Smooth muscle cell of the brain vasculature (primary cell): ENCODE measurements around the gene RYR2.
"Not testable (repeated sequence)": the region's sequence is repeated elsewhere in the genome, so short reads cannot be mapped to it uniquely, and the experiment has no call there.

Source experiments
- DNase-seq: peaks from one replicate; pipeline ENCODE4 v3.0.0-alpha.2; 2012; ENCODE audit warnings: low read depth, low spot score

RYR2 gene

DNA sequence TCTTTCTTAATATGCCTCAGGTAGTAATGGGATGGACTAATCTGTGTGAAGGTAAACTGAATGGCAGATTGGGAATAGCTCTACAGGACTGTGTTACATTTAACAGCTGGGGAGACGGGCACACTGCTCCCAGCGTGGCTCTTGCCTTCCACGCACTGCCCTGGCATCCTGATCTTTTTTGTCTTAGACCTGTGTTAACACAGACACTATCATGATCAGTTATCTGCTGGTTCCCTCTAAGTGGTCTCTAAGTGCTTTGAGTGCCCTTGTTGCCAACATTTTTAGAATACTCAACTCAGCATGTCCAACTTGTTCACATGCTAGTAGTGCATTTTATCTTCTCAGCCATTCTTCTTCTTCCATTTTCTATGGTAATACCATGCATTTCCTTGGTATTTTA lies 208.1 kb downstream of the RYR2 start:
- no peak for DNase-seq

DNA sequence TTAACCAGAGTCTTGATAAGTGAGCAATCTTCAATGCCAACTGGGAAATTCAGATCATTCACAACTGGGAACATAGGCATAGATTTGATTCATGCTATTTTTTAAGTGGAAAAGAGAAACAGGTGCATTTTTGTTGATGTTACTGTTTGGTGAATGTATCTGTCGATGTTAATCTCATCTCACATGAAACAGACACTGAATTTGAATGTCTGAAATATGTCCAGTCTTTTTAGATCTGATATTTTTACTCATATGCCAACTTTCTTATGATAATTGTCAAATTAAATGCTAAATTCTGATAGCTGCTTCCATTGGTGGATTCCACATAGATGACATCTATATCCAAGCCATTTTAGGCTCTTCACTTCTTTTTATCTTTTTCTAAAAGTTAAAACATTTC lies 213.1 kb downstream of the RYR2 start:
- DNase-seq: no peak

DNA sequence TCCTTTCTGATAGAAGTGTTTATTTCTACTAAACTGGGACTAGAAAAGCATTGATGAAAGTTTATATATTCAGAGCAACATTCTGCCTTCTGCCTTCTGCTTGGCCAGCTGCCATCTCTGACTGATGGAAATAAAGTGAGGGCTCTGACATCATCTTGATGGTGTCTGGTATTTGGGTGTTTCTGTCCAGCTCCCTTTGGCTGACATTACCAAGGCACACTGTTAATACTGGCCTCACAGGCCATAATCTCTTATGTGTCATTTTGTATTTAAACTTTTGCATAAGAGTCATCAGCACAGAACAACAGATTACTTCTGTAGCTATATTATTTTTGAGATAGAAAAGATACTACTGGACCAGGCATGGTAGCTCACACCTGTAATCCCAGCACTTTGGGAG lies 216.9 kb downstream of the RYR2 start:
- DNase-seq: no peak

DNA sequence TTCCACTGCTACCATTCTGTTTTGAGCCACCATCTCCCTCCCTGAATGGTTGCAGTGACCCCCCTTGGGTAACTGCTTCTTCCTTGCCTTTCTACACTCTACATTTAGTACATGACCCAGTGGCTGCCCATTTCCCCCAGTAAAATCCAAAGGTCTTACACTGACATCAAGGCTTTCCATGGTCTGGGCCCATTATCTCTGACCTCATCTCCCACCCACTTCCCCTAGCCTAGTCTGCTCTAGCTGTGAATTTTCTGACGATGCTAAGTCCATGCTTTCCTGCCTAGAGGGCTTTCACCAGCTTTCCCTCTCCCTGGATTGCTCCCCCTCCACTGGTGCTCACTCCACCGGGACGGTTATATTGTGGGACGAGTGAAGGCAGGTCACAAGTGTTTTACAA lies 219.2 kb downstream of the RYR2 start:
- DNase-seq: no peak

DNA sequence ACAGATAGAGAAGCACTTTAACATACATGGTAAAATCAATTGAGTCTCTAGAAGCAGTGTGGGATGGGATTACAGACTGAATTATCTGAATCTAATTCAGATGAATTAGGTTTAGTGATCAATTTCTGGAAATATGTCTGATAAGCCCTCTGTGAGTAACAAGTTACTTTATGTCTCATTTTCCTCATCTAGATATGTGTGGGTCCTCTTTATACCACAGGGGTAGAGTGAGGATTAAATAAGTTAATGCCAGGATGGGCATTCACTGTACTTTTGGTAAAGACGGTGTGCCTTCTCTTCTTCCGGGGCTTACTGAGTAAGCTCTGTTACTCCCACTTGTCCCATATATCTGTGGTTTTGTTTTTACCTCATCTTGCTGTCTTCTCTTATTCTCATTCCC lies 225.8 kb downstream of the RYR2 start:
- no peak for DNase-seq

DNA sequence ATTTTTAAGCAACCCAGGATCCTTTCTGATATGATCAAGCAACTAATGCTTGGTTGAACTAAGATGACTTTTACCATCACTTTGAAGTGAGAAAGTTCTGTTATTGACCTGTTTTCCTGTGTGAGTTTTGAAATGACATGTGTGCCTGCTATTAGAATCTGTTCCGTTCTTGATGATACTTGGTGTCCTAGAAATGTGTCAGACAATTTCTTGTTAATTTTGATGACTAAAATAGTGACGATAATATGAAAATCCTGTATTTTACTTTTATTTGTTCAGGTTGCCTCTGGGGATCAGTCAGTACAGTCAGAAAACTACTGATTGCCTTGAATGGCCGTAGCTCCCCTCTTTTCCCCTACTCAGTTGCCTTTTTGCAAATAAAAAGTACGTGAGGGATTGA lies 228.0 kb downstream of the RYR2 start:
- no peak for DNase-seq

DNA sequence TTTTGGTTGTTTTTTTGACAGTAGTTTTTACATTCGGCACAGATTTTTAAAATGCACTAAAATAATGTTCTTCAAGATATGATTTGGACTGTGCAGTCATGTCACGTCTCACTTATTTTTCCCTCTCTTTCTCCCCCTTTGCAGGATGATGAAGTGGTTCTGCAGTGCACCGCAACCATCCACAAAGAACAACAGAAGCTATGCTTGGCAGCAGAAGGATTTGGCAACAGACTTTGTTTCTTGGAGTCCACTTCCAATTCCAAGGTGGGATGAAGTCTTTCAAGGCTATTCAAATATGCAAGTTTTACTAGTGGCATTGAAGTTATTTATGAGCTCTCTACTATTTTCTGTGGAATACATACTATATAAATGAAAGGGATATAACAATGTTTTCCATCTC lies 228.4 kb downstream of the RYR2 start:
- DNase-seq: no peak

DNA sequence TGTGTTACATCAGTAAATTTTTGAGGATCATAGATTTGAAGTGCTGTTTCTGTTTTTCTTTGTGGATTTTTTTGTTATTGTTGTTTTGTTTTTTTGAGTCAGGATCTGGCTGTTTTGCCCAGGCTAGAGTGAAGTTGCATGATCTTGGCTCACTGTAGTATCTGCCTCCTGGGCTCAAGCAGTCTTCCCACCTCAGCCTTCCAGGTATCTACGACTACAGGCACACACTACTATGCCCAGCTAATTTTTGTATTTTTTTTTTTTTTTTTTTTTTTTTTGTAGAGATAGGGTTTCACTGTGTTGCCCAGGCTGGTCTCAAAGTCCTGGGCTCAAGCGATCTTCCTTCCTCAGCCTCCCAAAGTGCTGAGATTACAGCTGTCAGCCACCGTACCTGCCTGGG lies 236.0 kb downstream of the RYR2 start:
- not testable (repeated sequence) for DNase-seq

DNA sequence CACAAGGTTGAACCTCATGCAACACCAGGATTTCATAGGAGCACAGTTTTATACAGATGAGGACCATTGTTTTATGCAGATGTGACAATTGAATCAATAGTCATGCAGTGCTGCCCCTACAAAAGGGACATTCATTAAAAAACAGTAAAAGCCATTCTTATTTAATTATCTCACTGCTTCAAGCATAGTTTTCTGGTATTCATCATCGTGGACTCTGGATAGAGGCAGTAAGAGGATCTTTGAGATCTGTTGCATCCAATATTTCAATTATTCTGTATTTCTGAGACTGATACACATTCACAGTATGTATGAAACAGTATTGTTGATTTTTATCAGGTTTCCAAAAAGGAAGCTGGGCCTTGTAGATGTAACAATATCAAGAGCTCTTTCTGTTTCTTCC lies 237.6 kb downstream of the RYR2 start:
- DNase-seq: no peak

DNA sequence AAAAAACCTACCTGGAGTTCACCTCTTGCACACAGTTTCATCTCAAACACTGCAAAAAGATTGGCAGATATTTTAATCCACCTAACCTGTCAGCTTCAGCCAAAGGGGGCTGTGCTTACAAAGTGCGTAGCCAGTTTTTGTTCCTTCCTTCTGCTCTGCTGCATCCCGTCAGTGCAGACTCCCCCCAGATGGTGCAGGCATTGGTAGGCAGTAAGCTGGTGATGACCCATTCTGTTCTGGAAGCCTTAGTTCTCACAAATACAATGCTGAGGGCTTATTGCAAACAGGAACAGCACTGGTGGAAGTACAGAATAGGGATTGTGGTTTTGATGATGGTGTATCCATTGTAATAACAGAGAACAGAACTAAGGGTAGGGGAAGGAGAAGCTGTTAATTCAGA lies 239.5 kb downstream of the RYR2 start:
- DNase-seq: no peak

DNA sequence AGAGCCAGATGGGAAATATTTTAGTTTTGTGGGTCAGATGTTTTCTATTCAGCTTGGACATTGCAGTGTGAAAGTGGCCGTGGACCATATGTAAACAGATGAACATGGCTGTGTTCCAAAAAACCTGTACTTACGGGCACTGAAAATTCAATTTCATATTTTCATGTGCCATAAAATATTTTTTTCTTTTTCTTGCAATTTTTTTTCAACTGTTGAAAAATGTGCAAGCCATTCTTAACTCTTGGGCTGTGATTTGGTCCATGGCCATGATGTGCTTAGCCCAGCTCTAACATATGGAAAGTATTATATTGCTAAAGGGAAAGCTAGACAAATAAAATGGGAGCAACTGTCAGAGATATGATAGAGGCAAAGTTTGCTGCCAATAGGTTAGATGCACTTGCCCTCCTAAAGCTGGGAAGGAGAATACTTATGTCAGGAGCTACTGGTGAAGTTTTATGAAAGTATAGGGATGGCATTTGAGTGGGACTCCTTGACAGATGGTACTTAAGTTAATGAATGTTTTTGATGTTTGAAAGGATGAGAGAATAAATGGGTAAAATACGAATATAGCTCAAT lies 240.3 kb downstream of the RYR2 start:
- DNase-seq: no peak

DNA sequence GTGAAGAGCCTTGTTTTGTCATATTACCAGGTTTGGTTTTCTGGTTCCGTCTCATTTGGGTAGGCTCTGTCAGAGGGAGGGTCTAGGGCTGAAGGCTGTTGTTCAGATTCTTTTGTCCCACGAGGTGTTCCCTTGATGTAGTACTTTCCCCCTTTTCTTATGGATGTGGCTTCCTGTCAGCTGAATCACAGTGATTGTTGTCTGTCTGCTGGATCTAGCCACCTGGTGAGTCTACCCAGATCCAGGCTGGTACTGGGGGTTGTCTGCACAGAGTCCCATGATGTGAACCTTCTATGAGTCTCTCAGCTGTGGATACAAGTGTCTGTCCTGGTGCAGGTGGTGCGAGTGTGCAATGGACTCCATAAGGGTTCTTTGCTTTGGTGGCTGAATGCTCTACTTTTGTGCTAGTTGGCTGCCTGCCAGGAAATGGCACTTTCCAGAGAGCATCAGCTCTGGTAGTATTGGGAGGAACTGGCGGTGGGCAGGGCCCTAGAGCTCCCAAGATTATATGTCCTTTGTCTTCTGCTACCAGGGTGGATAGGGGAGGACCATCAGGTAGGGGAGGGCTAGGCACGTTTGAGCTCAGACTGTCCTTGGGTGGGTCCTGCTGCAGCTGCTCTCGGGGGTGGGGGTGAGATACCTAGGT lies 246.0 kb downstream of the RYR2 start:
- no peak for DNase-seq

DNA sequence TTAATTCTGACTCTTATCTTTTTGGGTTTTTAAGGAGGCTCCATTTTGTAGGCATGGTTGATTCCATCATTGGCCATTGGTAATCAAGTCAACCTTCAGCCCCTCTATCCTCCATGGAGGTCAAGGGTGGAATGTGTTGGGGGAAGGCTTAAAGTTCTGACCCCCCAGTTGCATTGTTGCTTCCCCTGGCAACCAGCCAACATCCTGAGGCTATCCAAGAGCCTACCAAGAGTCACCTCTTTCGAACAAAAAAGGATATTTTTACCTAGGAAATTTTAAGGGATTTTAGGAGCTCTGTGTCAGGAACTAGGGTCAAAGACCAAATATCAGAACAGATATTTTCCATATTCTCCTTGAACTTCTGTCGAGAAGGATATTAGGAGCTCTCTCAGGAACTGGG lies 251.8 kb downstream of the RYR2 start:
- DNase-seq: no peak

DNA sequence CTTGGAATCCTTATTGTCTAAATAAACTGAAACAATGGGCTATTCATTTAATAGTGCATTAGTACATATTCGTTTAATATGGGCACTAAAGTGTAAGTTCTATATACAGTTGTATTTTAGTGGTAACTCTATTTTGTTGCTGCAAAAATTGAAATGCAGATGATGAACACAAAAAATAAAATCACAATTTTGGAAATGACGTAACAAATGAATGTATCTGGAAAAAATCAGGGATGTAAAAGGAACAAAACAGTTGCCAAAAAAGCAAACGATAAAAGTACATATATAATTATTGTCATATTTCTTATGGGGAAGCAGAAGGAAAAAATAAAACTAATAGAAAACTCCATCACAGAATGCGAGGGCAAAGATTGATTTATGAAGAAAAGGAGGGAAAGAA lies 254.9 kb downstream of the RYR2 start:
- no peak for DNase-seq

DNA sequence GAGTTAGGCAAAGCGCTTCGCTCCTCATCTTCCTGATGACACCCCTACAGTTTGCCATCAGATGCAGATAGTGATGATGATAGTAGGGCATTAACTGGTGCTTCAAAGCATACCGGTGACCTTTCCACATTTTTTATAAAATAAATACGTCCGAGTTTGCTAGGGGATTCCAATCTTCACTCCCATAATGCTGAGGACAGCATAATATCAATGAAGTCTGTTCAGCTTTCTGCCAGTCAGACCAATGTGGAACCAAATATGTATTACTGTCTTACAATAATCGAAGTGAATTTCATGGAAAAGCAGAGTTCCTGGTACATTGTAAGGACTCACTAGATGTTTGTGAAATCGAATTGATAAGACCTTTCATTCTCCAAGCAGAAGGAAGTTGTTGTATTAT lies 258.7 kb downstream of the RYR2 start:
- DNase-seq: no peak

DNA sequence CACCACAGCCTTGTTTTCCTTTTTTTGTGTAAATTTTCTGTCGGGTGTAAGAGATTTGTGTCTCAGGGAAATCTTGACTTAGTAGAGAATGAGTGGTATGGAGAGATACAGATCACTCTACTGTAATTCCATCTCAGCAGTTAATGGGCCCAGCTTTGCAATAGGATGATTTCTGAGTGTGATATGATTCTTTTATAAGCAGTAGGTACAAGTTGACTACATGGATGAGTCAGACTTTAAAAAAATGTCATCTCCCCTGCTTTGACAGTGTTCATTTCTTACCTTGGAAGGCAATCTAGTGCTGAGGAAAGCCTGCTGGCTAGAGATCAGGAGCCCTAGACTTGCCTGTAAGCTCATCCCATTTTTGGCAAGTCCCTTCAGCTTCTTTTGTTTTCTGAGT lies 261.9 kb downstream of the RYR2 start:
- DNase-seq: no peak

DNA sequence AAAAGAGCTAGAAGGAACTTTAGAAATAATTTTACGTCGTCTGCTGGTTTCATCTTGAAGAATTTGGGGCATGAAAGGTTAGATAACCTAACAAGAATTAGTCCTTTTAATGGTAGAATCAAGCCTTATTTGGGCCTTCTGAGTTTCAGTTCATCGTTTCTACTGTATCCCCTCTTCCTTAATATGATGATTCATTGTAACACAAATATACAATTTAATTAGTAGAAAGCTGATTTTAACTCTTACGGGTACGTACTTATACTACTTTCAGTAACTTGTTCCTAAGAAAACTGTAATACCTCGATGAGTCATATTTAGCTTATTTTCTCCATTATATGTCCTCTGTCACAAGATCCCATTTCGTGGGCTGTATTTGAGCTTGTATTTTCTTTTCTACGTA lies 264.7 kb downstream of the RYR2 start:
- no peak for DNase-seq

DNA sequence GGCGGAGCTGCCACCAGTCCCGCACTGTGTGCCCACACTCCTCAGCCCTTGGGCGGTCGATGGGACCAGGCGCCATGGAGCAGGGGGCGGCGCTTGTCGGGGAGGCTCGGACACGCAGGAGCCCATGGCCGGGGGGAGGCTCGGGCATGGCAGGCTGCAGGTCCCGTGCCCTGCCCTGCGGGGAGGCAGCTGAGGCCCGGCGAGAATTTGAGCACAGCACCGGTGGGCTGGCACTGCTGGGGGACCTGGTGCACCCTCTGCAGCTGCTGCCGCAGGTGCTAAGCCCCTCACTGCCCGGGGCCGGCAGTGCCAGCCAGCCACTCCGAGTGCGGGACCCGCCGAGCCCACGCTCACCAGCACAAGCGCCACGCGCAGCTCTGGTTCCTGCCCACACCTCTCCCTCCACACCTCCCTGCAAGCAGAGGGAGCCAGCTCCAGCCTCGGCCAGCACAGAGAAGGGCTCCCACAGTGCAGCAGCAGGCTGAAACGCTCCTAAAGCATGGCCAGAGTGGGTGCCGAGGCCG lies 267.7 kb downstream of the RYR2 start:
- no peak for DNase-seq

DNA sequence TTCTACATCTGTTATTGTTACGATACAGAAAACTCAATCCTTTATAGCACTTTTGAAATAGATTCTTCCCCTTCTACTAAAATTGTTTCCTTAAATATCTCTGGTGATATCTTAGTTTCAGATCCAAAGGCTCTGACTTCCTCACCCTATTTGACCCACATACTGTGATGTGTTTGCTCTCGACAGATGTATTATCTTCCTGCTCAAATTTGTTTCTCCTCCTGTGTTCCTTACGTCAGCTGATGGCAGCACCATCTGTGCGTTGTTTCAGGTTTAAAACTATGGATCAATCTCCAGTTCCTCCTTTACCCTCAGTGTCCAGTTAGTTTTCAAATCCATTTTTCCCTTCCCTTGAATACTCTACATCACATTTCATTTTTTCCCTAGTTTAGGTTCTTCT lies 274.4 kb downstream of the RYR2 start:
- DNase-seq: no peak

DNA sequence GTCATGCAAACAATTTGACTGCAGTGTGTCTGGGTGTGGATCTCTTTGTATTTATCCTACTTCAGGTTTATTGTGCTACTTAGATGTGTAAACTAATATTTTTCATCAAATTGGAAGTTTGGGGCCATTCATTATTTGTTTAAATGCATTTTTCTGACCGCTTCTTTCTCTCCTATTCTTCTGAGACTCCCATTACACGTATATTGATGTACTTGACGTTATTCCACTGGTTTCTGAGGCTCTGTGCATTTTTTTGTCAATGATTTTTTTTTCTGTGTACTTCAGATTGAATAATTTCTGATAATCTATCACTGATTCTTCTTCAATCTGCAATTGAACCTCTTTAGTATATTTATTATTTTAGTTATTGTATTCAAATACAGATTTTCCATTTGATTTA lies 276.8 kb downstream of the RYR2 start:
- DNase-seq: no peak

DNA sequence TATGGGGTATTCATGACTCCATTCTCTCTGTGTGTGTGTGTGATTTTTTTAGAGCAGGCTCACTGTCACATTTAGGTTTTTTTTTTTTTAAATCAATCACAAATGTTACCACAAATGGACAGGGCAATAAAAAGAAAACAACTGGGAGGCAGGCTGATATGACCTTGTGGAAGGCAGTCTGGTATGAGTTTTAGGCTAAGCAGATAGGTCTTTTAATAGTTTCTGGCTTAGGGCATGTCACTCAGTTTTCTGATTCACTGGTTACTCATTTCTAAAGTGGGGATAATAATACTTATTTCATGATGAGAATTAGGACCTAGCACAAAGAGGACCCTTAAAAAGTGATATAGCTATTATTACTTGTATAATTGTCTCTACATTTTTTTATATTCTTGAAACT lies 278.9 kb downstream of the RYR2 start:
- DNase-seq: no peak

DNA sequence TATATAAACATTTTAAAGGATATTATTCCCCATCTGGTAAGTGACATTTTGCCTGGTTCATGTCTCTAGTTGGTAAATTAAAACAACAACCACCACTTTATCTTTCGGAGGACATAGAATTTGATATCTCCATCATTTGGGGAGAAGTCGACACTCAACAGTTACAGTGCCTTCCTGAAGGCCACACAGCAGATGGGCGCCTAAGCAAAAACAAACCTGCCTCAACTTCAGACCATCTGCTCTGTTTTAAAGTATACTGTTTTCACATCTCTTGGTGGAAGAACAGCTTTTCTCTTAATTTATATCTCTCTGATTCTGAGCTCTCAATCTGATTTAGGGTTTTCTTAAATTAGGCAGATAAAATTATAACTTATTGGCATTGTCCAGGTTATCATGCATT lies 282.2 kb downstream of the RYR2 start:
- no peak for DNase-seq

DNA sequence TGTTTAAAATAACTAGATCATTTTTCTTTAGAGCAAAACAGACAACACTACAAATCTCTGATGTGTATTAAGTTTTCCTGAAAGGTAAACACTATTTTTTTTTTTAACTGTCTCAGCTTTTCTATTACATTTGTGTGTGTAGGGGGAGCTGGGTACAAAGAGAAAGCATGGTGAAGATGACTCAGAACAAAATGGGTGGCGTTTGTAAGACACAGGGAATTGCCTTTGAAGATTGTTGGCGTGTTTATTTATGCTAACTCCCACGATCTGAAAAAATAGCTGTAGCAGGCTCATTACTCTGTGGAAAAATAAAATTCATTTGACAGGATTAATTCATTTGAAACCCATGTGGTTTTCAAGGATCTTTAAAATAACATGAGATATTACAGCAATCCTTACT lies 285.1 kb downstream of the RYR2 start:
- DNase-seq: no peak

DNA sequence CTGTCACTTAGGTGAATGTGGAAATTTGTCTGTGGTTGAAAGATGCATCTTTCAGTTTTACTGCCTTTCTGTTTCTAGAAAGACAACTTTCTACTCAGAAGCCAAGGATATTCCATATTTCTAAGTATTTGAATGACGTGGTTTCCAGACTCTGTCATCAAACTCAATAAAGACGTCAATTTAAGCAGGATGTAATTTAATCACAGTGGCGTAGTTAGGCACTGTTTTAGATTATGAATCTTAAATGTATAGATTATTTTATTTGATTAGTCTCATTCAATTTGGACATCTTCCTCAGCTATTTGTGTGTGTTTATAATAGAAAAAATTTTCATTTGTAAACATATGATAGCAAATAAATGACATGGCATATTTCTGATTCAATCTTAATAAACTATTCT lies 298.9 kb downstream of the RYR2 start:
- no peak for DNase-seq
